Measurements from ENCODE around the gene C12orf57. TPM values are rescaled to one million over a fixed set of nuclear protein-coding genes. Genes with fewer than 3 reads are reported as not detected.

C12orf57 gene
- total and polyA plus RNA-seq, 12 donors = 134 to 654 (median 175) TPM

DNA sequence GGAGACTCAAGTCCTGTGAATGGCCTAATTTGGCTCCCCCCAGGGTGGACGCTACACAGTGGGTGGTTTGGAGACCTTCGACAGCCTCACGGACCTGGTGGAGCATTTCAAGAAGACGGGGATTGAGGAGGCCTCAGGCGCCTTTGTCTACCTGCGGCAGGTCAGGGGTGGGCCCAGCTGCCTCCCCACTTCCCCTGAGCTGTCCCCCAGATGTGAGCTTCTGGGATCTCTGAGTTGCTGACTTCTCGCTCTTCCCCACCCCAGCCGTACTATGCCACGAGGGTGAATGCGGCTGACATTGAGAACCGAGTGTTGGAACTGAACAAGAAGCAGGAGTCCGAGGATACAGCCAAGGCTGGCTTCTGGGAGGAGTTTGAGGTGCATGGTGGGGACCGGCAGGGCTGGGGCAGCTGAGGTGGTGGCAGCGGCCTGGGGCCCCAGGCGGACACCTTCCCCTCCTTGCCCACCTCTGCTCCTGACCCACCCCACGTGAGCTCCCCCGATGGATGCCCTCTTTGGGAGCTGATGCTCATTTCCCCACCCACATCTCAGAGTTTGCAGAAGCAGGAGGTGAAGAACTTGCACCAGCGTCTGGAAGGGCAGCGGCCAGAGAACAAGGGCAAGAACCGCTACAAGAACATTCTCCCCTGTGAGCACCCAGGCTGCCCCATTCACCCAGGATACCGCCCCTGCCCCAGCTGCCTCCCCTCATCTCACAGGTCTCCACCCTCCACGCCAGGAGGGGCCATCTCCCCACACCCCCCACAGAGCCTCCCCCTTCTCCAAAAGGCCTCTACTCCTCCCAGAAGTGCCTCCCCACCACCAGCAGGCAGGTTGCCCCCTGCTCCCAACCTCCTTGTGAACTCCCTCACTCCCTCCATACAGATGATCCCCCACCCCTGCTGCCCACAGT is 11.5 kb downstream of the C12orf57 start:
- H3K36me3 ChIP-seq = peaks cover 0 to 68% (median 0%) of the 10 kb centered on the region in 9 donors
- peak overlapping the region in 1 of 10 donors; percentile 80 for H3K4me3 ChIP-seq
- intact Hi-C loops (cut with DNase I) = loop anchor here in 1 of 10 donors (10.0 kb wide), 1 partner anchor 159 kb away; no protein-coding TSS in a partner anchor
- H3K27ac ChIP-seq = peak overlapping the region in 1 of 10 donors; percentile 98
- no peaks in the 10 kb centered on the region for H3K27me3 ChIP-seq
- no peaks in the 10 kb centered on the region for H3K9me3 ChIP-seq
- no peak for DNase-seq
- TF ChIP-seq, protein P1, sequence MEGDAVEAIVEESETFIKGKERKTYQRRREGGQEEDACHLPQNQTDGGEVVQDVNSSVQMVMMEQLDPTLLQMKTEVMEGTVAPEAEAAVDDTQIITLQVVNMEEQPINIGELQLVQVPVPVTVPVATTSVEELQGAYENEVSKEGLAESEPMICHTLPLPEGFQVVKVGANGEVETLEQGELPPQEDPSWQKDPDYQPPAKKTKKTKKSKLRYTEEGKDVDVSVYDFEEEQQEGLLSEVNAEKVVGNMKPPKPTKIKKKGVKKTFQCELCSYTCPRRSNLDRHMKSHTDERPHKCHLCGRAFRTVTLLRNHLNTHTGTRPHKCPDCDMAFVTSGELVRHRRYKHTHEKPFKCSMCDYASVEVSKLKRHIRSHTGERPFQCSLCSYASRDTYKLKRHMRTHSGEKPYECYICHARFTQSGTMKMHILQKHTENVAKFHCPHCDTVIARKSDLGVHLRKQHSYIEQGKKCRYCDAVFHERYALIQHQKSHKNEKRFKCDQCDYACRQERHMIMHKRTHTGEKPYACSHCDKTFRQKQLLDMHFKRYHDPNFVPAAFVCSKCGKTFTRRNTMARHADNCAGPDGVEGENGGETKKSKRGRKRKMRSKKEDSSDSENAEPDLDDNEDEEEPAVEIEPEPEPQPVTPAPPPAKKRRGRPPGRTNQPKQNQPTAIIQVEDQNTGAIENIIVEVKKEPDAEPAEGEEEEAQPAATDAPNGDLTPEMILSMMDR (IDR thresholded peaks at IDR 0.05) = no peak
- 92% methylated on average over 22 of the region's 22 CpGs for WGBS, 2 donors
- no peak for ATAC-seq
- H3K4me1 ChIP-seq = peaks cover 2 to 86% (median 40%) of the 10 kb centered on the region in 9 donors

DNA sequence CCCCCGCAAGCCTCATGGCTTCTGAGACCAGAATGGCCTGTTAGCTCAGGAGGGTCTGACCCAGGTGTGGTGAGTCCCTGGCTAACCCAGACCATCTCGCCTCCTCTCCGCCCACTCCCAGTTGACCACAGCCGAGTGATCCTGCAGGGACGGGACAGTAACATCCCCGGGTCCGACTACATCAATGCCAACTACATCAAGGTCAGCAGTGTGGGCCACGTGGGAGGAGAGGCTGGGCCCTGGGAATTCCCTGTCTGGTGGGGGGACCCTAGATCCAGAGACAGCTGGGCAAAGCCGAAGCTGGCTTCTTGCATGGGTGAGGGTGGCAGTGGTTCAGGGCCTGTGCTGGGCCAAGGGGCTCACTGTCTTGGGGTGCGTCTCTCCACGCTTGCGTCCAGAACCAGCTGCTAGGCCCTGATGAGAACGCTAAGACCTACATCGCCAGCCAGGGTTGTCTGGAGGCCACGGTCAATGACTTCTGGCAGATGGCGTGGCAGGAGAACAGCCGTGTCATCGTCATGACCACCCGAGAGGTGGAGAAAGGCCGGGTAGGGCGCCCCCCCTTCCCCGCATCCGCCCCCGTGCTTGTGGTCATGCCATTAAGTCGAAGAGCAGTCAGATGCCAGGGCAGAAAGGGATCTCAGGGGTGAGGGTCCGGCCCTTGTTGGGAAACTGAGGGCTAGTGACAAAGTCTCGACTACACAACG is 12.4 kb downstream of the C12orf57 start:
- 82 to 85% methylated on average over 28 of the region's 28 CpGs for WGBS, 2 donors
- intact Hi-C loops (cut with DNase I) = loop anchor here in 1 of 10 donors (10.0 kb wide), 1 partner anchor 159 kb away; no protein-coding TSS in a partner anchor
- Histone ChIP-seq H3K4me1 (peaks cover 7 to 88% (median 48%) of the 10 kb centered on the region in 9 donors), H3K36me3 (peaks cover 0 to 76% (median 0%) of the 10 kb centered on the region in 9 donors), H3K27me3 (no peaks in the 10 kb centered on the region), H3K9me3 (no peaks in the 10 kb centered on the region), H3K4me3 (no peak overlapping the region), H3K27ac (peak overlapping the region in 1 of 10 donors; percentile 98)
- DNase-seq (no peak), ATAC-seq (no peak)
- TF ChIP-seq, protein P1 (IDR thresholded peaks at IDR 0.05) = no peak

DNA sequence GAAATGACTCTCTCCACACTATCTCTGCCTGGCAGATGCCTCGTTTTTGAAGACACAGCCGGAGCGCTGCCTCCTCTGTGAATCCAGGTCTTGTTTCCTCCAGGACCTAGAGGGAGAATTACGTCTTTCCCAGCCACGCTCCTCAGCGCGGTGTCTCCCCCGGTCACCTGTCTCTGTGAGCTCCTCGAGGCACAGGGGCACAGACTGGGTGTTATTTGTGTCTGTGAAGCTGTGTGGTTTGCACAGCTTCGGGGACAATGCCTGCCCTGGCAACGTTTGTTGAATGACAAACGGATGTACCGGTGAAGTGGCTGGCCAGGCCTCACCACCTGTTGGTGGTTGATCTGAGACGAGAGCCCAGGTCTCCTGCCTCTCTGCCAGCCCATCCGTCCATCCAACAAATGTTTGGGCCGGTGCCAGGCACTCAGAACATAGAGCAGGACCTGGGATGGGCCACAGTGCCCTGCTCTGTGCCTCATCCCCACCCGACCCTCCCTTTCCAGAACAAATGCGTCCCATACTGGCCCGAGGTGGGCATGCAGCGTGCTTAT is 13.4 kb downstream of the C12orf57 start:
- TF ChIP-seq, protein P1 (IDR thresholded peaks at IDR 0.05) = no peak
- intact Hi-C loops (cut with DNase I) = loop anchor here in 1 of 10 donors (10.0 kb wide), 1 partner anchor 158 kb away; no protein-coding TSS in a partner anchor
- 83 to 85% methylated on average over 20 of the region's 20 CpGs for WGBS, 2 donors
- H3K36me3 ChIP-seq = peaks cover 0 to 75% (median 0%) of the 10 kb centered on the region in 9 donors
- no peaks in the 10 kb centered on the region for H3K27me3 ChIP-seq
- DNase-seq = no peak
- no peak for ATAC-seq
- H3K27ac ChIP-seq = peak overlapping the region in 1 of 10 donors; percentile 98
- no peaks in the 10 kb centered on the region for H3K9me3 ChIP-seq
- H3K4me3 ChIP-seq = peak overlapping the region in 1 of 10 donors; percentile 4
- peaks cover 11 to 99% (median 58%) of the 10 kb centered on the region in 9 donors for H3K4me1 ChIP-seq
